Activated gamma-delta T cell treated with Interleukin-2 at 50 U/mL for 16 hours (primary cell): Measurements from ENCODE around the gene ZFP62.

ENCODE experiments used
- DNase-seq: peaks from one replicate; pipeline ENCODE4 v3.0.0-alpha.2; 2020

ZFP62 gene

GRCh38 chr5:180808461-180809000 is 52.5 kb downstream of the ZFP62 start:
- DNase-seq, result no peak

- DNase-seq, result no peak
These were observed 53.2 kb downstream of the ZFP62 start for GRCh38 chr5:180807654-180808414.

GRCh38 chr5:180807046-180807445 is 54.0 kb downstream of the ZFP62 start:
- DNase-seq, result no peak

GRCh38 chr5:180806351-180807011 is 54.6 kb downstream of the ZFP62 start:
- no peak for DNase-seq

- DNase-seq, result peak; percentile 31
These were observed 56.9 kb downstream of the ZFP62 start for GRCh38 chr5:180804129-180804618.

- DNase-seq, result peak; percentile 89
These were observed 57.6 kb downstream of the ZFP62 start for GRCh38 chr5:180803181-180804128.

- peak; percentile 78 for DNase-seq
These were observed 58.5 kb downstream of the ZFP62 start, which contains the start of gene MGAT1 for GRCh38 chr5:180802325-180803180. Gene MGAT1 (minus strand): TSS chr5:180802806. CDS start chr5:180792971, 9,835 bp downstream.

- no peak for DNase-seq
These were observed 59.3 kb downstream of the ZFP62 start for GRCh38 chr5:180801596-180802324.

GRCh38 chr5:180799902-180800801 is 60.9 kb downstream of the ZFP62 start:
- no peak for DNase-seq

GRCh38 chr5:180799194-180799593 is 61.9 kb downstream of the ZFP62 start:
- no peak for DNase-seq

GRCh38 chr5:180798193-180798592 is 62.9 kb downstream of the ZFP62 start:
- DNase-seq, result no peak
